Measurements from ENCODE around the gene PLEKHF1. TPM values are rescaled to one million over a fixed set of nuclear protein-coding genes. Genes with fewer than 3 reads are reported as not detected.

The PLEKHF1 gene, protein sequence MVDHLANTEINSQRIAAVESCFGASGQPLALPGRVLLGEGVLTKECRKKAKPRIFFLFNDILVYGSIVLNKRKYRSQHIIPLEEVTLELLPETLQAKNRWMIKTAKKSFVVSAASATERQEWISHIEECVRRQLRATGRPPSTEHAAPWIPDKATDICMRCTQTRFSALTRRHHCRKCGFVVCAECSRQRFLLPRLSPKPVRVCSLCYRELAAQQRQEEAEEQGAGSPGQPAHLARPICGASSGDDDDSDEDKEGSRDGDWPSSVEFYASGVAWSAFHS
- 1 to 10 TPM; 1.4 to 2.8 (median 2.6) TPM for total RNA-seq (2021; fragmentation: NEBNext Ultra II Directional; extraction: Animal tissue kit (Norgen Biotek cat#: 25700))
- long read RNA-seq, partial matches to known transcripts = 0 of 7 reads
- long read RNA-seq, other reads (novel, unspliced or antisense) = 2 of 7 reads

DNA sequence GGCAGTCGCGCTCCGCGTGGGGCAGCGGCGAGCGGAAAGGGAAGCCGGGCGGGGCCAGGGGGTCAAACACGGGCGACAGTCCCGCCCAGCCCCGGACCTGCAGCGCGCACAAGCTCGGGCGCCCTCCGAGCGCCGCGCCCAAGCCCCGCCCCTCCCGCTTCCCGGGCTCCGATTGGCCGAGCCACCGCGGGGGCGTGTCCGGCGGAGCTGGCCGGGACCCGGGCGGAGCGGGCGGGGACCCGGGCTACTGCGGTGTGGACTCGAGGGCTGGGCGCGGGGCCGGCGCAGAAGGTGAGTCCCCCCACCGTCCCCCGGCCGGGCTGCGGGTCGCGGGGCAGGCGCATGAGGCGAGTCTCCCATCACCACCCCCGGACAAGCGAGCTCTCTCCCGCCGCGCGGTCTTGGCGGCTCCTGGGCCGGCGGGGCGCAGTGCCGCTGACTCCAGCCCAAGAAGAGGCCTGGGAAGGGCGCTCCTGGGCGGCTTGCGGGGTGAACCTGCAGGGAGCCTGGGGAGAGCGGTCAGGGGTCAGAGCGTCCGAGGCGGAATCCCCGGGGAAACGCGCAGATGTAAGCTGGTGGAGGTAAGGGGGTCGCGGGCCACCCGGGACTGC, at the start of gene PLEKHF1:
TSS of gene PLEKHF1 (plus strand) at position 247 of the 611 bp plus-strand sequence. CDS start 8,379 bp downstream, outside the sequence.
- peak within 1 kb of the TSS; percentile 98 for H3K27ac Mint-ChIP-seq
- DNase-seq = peak; percentile 49
- TF ChIP-seq, protein P1, sequence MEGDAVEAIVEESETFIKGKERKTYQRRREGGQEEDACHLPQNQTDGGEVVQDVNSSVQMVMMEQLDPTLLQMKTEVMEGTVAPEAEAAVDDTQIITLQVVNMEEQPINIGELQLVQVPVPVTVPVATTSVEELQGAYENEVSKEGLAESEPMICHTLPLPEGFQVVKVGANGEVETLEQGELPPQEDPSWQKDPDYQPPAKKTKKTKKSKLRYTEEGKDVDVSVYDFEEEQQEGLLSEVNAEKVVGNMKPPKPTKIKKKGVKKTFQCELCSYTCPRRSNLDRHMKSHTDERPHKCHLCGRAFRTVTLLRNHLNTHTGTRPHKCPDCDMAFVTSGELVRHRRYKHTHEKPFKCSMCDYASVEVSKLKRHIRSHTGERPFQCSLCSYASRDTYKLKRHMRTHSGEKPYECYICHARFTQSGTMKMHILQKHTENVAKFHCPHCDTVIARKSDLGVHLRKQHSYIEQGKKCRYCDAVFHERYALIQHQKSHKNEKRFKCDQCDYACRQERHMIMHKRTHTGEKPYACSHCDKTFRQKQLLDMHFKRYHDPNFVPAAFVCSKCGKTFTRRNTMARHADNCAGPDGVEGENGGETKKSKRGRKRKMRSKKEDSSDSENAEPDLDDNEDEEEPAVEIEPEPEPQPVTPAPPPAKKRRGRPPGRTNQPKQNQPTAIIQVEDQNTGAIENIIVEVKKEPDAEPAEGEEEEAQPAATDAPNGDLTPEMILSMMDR (IDR thresholded peaks at IDR 0.05) = no peak
- no peaks in the 10 kb centered on the region for H3K36me3 Mint-ChIP-seq (ENCODE audit: low read depth)
- peaks cover 43% of the 10 kb centered on the region for H3K4me1 Mint-ChIP-seq (ENCODE audit: low read depth)
- H3K4me3 Mint-ChIP-seq = peak within 1 kb of the TSS; percentile 91
- H3K9me3 Mint-ChIP-seq = no peaks in the 10 kb centered on the region
- H3K27me3 Mint-ChIP-seq (ENCODE audit: insufficient read depth) = peaks cover 2% of the 10 kb centered on the region; the same call in 1 of the 2 replicates

DNA sequence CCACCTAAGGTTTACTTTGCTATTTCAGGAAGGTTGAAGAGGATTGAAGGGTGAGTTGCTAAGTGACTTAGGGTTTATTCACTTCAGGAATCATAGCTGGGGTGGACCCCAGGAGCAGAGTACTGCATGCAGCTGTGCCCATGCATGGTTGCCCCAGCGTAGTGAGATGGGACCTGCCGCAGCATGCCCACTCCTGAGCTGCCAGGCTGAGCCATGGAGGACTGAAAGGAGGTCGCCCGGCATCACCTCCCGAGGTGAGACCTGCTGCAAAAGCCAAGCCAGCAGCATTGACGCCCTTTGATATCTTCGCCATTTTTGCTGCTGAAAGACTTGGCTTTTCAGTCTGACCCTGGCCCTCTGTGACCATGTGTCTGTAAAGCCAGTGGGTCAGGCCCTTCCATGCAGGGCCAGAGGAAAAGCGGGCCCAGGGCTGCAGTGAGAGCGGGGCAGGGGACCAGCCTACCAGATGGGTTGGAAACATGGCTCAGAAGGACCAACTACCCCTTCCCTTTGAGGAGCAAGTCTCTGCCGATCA, 49.3 kb upstream of the PLEKHF1 start:
- TF ChIP-seq, protein P1 (IDR thresholded peaks at IDR 0.05) = no peak
- H3K4me1 Mint-ChIP-seq (ENCODE audit: low read depth) = no peaks in the 10 kb centered on the region; the same call in 1 of the 2 replicates
- peaks cover 24% of the 10 kb centered on the region for H3K36me3 Mint-ChIP-seq (ENCODE audit: low read depth)
- H3K9me3 Mint-ChIP-seq = no peaks in the 10 kb centered on the region
- H3K27ac Mint-ChIP-seq = no peak overlapping the region
- no peak for DNase-seq
- H3K4me3 Mint-ChIP-seq = no peak overlapping the region
- H3K27me3 Mint-ChIP-seq (ENCODE audit: insufficient read depth) = peaks cover 15% of the 10 kb centered on the region

DNA sequence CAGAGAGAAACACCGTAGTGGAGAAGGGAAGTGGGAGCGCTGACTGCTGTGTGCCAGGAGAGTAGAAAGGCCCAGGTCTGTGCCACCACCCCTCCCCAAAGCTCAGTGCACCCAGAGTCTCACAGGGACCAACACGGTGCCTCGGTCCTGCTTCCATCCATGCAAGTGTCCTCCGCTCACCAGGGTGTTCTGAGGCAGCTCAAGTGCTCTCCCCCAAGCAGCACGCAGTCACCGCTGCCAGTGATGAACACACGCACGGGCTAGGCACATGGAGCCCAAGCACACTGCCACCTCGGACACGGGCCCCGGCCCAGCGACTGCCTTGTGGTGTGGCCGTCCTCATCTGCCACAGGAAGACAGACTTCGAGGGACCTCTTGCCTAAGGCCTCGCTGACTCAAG, 48.7 kb upstream of the PLEKHF1 start:
- Mint-ChIP-seq H3K27me3 (ENCODE audit: insufficient read depth) (peaks cover 18% of the 10 kb centered on the region), H3K36me3 (ENCODE audit: low read depth) (peaks cover 21% of the 10 kb centered on the region), H3K4me1 (ENCODE audit: low read depth) (no peaks in the 10 kb centered on the region; the same call in 1 of the 2 replicates), H3K9me3 (no peaks in the 10 kb centered on the region), H3K27ac (no peak overlapping the region), H3K4me3 (no peak overlapping the region)
- TF ChIP-seq, protein P1 (IDR thresholded peaks at IDR 0.05) = no peak
- DNase-seq = no peak

DNA sequence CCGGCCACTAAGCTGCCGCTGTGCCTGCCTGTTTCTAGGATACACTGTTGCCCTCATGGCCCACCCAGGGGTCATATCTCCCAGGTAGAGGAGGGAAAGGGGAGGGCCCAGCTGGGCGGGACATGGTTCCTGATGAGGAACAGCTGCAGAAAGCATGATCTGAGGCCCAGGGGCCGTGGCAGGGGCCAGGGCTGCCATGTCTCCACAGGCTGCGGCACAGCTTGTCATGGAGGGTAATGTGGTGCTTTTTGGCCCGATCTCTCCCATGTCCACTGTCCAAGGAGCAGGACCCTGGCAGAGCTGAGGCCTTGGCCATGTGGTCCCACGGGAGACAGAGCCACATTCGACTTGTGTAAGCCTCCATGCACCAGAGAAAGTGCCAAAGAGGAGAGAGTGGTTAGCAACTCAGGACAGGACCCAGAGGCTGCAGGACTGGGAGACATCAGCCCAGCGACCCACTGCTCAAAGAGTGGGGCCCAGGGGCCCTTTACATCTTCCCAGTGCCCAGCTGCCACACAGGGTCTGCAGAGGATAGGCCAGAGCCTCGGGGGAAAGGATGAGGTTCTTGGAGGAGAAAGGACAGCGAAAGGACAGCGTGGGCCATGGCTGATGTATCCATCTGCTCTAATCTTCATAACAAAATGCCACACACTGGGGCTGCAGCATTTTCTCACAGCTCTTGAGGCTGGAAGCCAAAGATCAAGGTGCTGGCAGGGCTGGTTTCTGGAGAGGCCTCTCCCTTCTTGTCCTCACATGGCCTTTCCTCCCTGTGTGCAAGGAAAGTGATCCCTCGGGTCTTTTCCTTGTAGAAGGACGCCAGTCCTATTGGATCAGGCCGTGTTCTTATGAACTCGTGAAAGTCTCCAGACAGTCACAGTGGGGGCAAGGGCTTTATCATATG, 47.6 kb upstream of the PLEKHF1 start:
- TF ChIP-seq, protein P1 (IDR thresholded peaks at IDR 0.05) = no peak
- DNase-seq = no peak
- Mint-ChIP-seq H3K36me3 (ENCODE audit: low read depth) (peaks cover 13% of the 10 kb centered on the region), H3K4me1 (ENCODE audit: low read depth) (no peaks in the 10 kb centered on the region; the same call in 1 of the 2 replicates), H3K4me3 (no peak overlapping the region), H3K9me3 (no peaks in the 10 kb centered on the region), H3K27me3 (ENCODE audit: insufficient read depth) (peaks cover 18% of the 10 kb centered on the region), H3K27ac (no peak overlapping the region)

DNA sequence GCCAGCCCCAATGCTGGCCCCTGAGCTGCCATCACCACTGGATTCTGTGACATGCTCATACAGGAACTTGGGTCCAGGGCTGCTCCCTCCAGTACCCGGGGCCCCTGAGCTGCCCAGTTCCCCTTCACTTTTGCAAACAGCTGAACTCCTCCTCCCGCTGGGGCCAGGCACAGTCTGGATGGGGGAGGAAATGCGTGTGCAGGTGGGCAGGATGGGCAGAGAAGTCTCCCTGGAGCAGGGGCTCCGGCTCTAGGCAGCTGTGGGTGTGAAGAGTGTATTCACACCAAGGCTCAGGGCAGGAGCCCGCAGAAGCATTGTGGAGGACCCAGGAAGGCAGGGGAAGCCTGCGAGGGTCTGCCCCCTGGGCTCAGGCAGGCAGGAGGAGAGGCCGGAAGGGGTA, 46.8 kb upstream of the PLEKHF1 start:
- Mint-ChIP-seq H3K9me3 (no peaks in the 10 kb centered on the region), H3K4me1 (ENCODE audit: low read depth) (no peaks in the 10 kb centered on the region; the same call in 1 of the 2 replicates), H3K27me3 (ENCODE audit: insufficient read depth) (peaks cover 18% of the 10 kb centered on the region), H3K36me3 (ENCODE audit: low read depth) (peaks cover 8% of the 10 kb centered on the region), H3K4me3 (no peak overlapping the region), H3K27ac (no peak overlapping the region)
- DNase-seq = no peak
- TF ChIP-seq, protein P1 (IDR thresholded peaks at IDR 0.05) = no peak
